Effector memory CD8-positive, alpha-beta T cell (primary cell): ENCODE data around the gene ZNF646.
A peak's percentile ranks its signal among the peaks of the same experiment; 100 is the strongest.

ENCODE experiments used
- ATAC-seq: fragments of 150-1000 bp; cut with Tn5 transposase; replicated peaks from 2 replicates; pipeline ENCODE4 v1.10.0; 2021; ENCODE audit warnings: mild to moderate bottlenecking, moderate library complexity
- DNase-seq, 3 experiments: peaks; one replicate each; pipeline ENCODE4 v3.0.0; 2021
- H3K27ac Mint-ChIP-seq, 2 donors: one replicate each; pipeline ENCODE4 v1.8.0; 2022; ENCODE audit warnings: mild to moderate bottlenecking in 2 of 2, mixed read lengths in 2 of 2, moderate library complexity in 2 of 2
- H3K27me3 Mint-ChIP-seq, 2 donors: one replicate each; pipeline ENCODE4 v1.8.0; 2022; ENCODE audit warnings: mixed read lengths in 2 of 2
- H3K36me3 Mint-ChIP-seq: one replicate; pipeline ENCODE4 v1.8.0; 2022; ENCODE audit warnings: mild to moderate bottlenecking, moderate library complexity, mixed read lengths; ENCODE audit not compliant: insufficient read depth
- H3K4me1 Mint-ChIP-seq, 2 donors: one replicate each; pipeline ENCODE4 v1.8.0; 2022; ENCODE audit warnings: low read depth in 2 of 2, mixed read lengths in 2 of 2
- H3K4me3 Mint-ChIP-seq, 2 donors: one replicate each; pipeline ENCODE4 v1.8.0; 2022; ENCODE audit warnings: mild to moderate bottlenecking in 2 of 2, mixed read lengths in 2 of 2, moderate library complexity in 2 of 2
- H3K9me3 Mint-ChIP-seq, 2 donors: one replicate each; pipeline ENCODE4 v1.8.0; 2022; ENCODE audit warnings: mixed read lengths in 2 of 2

ZNF646 gene

DNA sequence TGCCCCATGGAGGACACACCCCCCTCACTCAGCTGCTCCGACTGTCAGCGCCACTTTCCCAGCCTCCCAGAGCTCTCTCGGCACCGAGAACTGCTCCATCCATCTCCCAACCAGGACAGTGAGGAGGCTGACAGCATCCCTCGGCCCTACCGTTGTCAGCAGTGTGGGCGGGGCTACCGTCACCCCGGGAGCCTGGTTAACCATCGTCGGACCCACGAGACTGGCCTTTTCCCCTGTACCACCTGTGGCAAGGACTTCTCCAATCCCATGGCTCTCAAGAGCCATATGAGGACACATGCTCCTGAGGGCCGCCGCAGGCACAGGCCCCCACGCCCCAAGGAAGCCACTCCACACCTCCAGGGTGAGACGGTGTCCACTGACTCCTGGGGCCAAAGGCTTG is 2.1 kb downstream of the ZNF646 start:
- Mint-ChIP-seq H3K4me3 (no peak overlapping the region), H3K27me3 (no peaks in the 10 kb centered on the region), H3K4me1 (peaks cover 41 to 42% of the 10 kb centered on the region in 2 donors), H3K9me3 (no peaks in the 10 kb centered on the region), H3K27ac (no peak overlapping the region), H3K36me3 (peaks cover 44% of the 10 kb centered on the region)
- DNase-seq (no peak), ATAC-seq (no peak)

DNA sequence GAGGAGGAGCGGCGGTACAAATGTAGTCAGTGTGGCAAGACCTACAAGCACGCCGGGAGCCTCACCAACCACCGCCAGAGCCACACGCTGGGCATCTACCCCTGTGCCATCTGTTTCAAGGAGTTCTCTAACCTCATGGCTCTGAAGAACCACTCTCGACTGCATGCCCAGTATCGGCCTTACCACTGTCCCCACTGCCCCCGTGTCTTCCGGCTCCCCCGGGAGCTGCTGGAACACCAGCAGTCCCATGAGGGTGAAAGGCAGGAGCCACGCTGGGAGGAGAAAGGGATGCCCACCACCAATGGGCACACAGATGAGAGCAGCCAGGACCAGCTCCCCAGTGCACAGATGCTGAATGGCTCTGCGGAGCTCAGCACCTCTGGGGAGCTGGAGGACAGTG is 2.8 kb downstream of the ZNF646 start:
- Mint-ChIP-seq H3K27ac (peak overlapping the region in 1 of 2 donors; percentile 41), H3K9me3 (no peaks in the 10 kb centered on the region), H3K4me1 (peaks cover 36 to 37% of the 10 kb centered on the region in 2 donors), H3K27me3 (no peaks in the 10 kb centered on the region), H3K4me3 (no peak overlapping the region), H3K36me3 (peaks cover 48% of the 10 kb centered on the region)
- DNase-seq (no peak), ATAC-seq (no peak)

DNA sequence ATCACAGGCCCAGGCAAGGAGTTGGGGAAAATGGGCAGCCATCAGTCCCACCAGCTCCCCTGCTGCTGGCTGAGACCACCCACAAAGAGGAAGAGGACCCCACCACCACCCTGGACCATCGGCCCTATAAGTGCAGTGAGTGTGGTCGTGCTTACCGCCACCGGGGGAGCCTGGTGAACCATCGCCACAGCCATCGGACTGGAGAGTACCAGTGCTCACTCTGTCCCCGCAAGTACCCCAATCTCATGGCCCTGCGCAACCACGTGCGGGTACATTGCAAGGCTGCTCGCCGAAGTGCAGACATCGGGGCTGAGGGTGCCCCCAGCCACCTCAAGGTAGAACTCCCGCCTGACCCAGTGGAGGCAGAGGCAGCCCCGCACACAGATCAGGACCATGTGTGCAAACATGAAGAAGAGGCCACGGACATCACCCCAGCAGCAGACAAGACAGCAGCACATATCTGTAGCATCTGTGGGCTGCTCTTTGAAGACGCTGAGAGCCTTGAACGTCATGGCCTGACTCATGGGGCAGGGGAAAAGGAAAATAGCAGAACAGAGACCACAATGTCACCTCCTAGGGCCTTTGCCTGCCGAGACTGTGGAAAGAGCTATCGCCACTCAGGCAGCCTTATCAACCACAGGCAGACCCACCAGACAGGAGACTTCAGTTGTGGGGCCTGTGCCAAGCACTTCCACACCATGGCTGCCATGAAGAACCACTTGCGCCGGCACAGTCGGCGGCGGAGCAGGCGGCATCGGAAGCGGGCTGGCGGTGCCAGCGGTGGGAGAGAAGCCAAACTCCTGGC is 3.6 kb downstream of the ZNF646 start:
- Mint-ChIP-seq H3K4me1 (peaks cover 33 to 34% of the 10 kb centered on the region in 2 donors), H3K27me3 (no peaks in the 10 kb centered on the region), H3K9me3 (no peaks in the 10 kb centered on the region), H3K27ac (peak overlapping the region in 1 of 2 donors; percentile 41), H3K36me3 (peaks cover 44% of the 10 kb centered on the region), H3K4me3 (no peak overlapping the region)
- ATAC-seq (no peak), DNase-seq (no peak)

DNA sequence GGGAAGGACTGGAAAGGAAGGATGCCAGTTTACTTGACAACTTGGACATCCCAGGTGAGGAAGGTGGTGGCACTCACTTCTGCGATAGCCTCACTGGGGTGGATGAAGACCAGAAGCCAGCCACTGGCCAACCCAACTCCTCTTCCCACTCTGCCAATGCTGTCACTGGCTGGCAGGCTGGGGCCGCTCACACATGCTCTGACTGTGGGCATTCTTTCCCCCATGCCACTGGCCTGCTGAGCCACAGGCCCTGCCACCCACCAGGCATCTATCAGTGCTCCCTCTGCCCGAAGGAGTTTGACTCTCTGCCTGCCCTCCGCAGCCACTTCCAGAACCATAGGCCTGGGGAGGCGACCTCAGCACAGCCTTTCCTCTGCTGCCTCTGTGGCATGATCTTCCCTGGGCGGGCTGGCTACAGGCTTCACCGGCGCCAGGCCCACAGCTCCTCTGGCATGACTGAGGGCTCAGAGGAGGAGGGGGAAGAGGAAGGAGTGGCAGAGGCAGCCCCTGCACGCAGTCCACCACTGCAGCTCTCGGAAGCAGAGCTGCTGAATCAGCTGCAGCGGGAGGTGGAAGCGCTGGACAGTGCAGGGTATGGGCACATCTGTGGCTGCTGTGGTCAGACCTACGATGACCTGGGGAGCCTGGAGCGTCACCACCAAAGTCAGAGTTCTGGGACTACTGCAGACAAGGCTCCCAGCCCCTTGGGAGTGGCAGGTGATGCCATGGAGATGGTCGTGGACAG is 4.5 kb downstream of the ZNF646 start:
- H3K27ac Mint-ChIP-seq = peak overlapping the region in 1 of 2 donors; percentile 75
- H3K9me3 Mint-ChIP-seq = no peaks in the 10 kb centered on the region
- no peaks in the 10 kb centered on the region for H3K27me3 Mint-ChIP-seq
- no peak overlapping the region for H3K4me3 Mint-ChIP-seq
- no peak for DNase-seq
- no peak for ATAC-seq
- peaks cover 31 to 33% of the 10 kb centered on the region in 2 donors for H3K4me1 Mint-ChIP-seq
- H3K36me3 Mint-ChIP-seq = peaks cover 44% of the 10 kb centered on the region

DNA sequence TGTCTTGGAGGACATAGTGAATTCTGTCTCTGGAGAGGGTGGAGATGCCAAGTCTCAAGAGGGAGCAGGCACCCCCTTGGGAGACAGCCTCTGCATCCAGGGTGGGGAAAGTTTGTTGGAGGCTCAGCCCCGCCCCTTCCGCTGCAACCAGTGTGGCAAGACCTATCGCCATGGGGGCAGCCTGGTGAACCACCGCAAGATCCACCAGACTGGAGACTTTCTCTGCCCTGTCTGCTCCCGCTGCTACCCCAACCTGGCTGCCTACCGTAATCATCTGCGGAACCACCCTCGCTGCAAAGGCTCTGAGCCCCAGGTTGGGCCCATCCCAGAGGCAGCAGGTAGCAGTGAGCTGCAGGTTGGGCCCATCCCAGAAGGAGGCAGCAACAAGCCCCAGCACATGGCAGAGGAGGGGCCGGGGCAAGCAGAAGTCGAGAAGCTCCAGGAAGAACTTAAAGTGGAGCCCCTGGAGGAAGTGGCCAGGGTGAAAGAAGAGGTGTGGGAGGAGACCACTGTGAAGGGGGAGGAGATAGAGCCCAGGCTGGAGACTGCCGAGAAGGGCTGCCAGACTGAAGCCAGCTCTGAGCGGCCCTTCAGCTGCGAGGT is 5.2 kb downstream of the ZNF646 start:
- Mint-ChIP-seq H3K27me3 (no peaks in the 10 kb centered on the region), H3K4me1 (peaks cover 31 to 36% of the 10 kb centered on the region in 2 donors), H3K27ac (peak overlapping the region in 1 of 2 donors; percentile 75), H3K4me3 (no peak overlapping the region), H3K9me3 (no peaks in the 10 kb centered on the region), H3K36me3 (peaks cover 38% of the 10 kb centered on the region)
- ATAC-seq = no peak
- no peak for DNase-seq

DNA sequence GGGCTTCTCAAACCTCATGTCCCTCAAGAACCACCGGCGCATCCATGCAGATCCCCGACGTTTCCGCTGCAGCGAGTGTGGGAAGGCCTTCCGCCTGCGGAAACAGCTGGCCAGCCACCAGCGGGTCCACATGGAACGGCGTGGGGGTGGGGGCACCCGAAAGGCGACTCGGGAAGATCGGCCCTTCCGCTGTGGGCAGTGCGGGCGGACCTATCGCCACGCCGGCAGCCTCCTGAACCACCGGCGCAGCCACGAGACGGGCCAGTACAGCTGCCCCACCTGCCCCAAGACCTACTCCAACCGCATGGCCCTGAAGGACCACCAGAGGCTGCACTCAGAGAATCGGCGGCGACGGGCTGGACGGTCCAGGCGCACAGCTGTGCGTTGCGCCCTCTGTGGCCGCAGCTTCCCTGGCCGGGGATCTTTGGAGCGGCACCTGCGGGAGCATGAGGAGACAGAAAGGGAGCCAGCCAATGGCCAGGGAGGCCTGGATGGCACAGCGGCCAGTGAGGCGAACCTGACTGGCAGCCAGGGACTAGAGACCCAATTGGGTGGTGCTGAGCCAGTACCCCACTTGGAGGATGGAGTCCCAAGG is 5.9 kb downstream of the ZNF646 start:
- Mint-ChIP-seq H3K9me3 (no peaks in the 10 kb centered on the region), H3K4me3 (no peak overlapping the region), H3K4me1 (peaks cover 24 to 29% of the 10 kb centered on the region in 2 donors), H3K36me3 (peaks cover 34% of the 10 kb centered on the region), H3K27me3 (no peaks in the 10 kb centered on the region), H3K27ac (peak overlapping the region in 1 of 2 donors; percentile 58)
- no peak for ATAC-seq
- DNase-seq = no peak

DNA sequence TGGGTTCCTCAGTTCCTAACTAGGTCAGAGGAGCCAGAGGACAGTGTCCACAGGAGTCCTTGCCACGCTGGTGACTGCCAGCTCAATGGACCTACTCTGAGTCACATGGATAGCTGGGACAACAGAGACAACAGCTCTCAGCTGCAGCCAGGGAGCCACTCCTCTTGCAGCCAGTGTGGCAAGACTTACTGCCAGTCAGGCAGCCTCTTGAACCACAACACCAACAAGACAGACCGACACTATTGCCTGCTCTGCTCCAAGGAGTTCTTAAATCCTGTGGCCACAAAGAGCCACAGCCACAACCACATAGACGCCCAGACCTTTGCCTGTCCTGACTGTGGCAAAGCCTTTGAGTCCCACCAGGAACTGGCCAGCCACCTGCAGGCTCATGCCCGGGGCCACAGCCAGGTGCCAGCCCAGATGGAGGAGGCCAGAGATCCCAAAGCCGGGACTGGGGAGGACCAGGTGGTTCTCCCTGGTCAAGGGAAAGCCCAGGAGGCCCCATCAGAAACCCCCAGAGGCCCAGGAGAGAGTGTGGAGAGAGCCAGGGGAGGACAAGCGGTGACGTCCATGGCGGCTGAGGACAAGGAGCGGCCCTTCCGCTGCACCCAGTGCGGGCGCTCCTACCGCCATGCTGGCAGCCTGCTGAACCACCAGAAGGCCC is 6.7 kb downstream of the ZNF646 start:
- H3K4me1 Mint-ChIP-seq = peaks cover 25 to 32% of the 10 kb centered on the region in 2 donors
- no peaks in the 10 kb centered on the region for H3K27me3 Mint-ChIP-seq
- H3K27ac Mint-ChIP-seq = peak overlapping the region in 1 of 2 donors; percentile 66
- ATAC-seq (no peak), DNase-seq (no peak)
- no peak overlapping the region for H3K4me3 Mint-ChIP-seq
- H3K36me3 Mint-ChIP-seq = peaks cover 35% of the 10 kb centered on the region
- H3K9me3 Mint-ChIP-seq = no peaks in the 10 kb centered on the region

DNA sequence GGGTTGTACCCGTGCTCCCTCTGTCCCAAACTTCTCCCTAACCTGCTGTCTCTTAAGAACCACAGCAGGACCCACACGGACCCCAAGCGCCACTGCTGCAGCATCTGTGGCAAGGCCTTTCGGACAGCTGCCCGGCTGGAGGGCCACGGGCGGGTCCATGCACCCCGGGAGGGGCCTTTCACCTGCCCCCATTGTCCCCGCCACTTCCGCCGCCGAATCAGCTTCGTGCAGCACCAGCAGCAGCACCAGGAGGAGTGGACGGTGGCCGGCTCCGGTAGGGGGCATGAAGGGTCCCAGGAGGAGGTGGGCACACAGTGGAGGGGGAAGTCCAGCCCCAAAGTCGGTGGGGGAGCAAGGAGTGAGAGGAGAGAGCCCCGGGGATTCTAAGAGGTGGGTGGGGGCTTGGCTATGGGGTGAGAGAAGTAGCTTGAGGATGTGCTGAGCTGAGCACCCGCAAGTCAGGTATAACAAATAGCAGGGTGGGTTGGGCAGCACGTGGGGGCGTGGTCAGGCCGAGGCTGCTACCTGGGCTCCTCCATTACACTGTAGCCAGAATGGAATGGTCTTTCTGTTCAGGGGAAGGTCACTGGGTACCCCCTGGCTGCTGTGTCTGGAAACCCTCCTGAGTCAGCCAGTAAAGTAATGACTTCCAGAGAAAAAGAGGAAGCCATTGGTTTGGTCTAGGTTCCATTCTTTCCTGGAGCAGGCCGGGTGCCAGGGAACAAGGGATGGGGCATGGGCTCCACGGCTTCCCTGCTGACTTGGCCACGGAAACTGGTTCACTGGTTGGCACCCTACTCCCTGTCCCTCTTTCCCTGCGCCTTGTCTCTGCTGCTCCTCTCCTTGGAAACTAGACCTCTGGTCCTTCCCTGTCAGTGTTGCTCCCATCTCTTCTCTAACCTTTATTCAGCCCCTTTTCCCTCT is 7.5 kb downstream of the ZNF646 start:
- peak overlapping the region; percentile 27 to 52 for H3K27ac Mint-ChIP-seq
- no peak overlapping the region for H3K4me3 Mint-ChIP-seq
- ATAC-seq (no peak), DNase-seq (no peak)
- peaks cover 40% of the 10 kb centered on the region for H3K36me3 Mint-ChIP-seq
- no peaks in the 10 kb centered on the region for H3K27me3 Mint-ChIP-seq
- H3K4me1 Mint-ChIP-seq = peaks cover 25 to 37% of the 10 kb centered on the region in 2 donors
- no peaks in the 10 kb centered on the region for H3K9me3 Mint-ChIP-seq

DNA sequence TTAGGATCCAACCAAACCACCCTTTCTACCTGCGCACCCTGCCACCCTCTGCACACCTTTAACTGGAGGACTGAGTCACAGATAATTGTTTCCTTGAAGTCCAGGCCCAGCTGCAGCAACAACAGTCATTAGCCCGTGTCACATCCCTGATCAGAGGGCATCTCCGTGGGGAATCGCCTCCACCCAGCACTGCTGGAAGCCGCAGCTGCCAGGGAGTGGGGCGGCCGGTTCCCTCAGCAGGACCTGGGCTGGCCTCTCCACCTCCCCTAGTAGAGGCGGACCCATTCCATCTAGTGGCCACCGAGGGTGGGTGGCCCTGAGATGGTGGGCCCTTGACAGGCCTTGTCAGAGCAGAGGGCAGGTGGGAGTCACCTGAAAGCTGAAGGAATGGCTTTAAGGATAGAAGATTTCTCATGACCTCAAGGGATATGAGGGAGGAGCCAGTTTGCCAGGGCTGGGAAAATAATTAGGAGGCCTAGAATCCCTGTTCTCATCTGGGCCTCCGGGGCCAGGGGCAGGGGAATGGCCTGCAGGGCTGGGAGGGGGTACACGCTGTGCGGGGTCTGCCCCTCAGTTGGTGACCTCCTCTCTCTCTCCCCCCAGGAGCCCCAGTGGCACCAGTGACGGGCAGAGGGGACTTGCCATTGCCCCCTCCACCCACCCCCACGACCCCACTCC is 8.3 kb downstream of the ZNF646 start:
- H3K9me3 Mint-ChIP-seq = no peaks in the 10 kb centered on the region
- ATAC-seq (no peak), DNase-seq (no peak)
- H3K4me1 Mint-ChIP-seq = peaks cover 25 to 37% of the 10 kb centered on the region in 2 donors
- H3K27me3 Mint-ChIP-seq = no peaks in the 10 kb centered on the region
- peaks cover 36% of the 10 kb centered on the region for H3K36me3 Mint-ChIP-seq
- H3K27ac Mint-ChIP-seq = peak overlapping the region; percentile 27 to 52
- no peak overlapping the region for H3K4me3 Mint-ChIP-seq

DNA sequence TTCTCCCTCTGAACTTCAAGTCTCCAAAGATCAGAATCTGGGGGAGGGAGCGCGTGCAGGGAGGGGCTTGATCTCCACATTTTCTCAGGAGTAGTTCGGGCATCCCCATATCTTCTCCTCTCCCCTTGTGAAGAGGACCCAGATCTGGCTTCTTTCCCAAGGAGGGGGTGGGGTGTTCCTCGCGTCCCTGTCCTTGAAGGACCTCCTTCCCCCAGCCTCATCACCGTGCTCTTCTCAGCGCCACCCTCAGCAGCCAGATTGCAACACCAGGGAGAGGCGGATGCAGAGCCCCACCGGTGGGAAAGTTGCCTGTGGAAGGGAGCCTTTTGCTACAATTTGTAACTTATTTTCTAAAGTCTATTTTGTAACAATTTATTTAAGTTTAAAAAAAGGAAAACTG is 8.9 kb downstream of the ZNF646 start:
- peak overlapping the region in 1 of 2 donors; percentile 49 for H3K27ac Mint-ChIP-seq
- no peak overlapping the region for H3K4me3 Mint-ChIP-seq
- H3K9me3 Mint-ChIP-seq = no peaks in the 10 kb centered on the region
- peaks cover 21 to 32% of the 10 kb centered on the region in 2 donors for H3K4me1 Mint-ChIP-seq
- no peak for ATAC-seq
- H3K27me3 Mint-ChIP-seq = no peaks in the 10 kb centered on the region
- peaks cover 31% of the 10 kb centered on the region for H3K36me3 Mint-ChIP-seq
- no peak for DNase-seq

DNA sequence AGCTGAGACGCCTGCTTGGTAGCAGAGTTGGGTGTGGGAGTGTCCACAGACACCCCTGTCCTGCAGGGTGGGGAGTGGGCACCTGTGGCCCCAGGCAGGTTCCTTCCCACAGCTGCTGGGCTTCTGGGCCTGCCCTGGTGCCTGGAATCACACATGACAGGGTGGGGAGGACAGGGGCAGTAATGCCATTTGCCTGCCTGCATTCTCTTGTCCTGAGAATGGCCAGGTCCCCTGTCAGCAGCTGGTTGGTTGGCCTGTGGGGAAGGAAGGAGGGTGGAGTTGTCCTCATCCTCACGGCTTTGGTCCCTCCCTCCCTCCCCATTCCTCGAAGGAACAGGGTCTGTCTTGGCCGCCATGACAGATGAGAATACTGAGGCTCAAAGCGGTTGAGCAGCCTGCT is 9.3 kb downstream of the ZNF646 start:
- Mint-ChIP-seq H3K4me1 (peaks cover 17 to 31% of the 10 kb centered on the region in 2 donors), H3K27ac (peak overlapping the region in 1 of 2 donors; percentile 49), H3K9me3 (no peaks in the 10 kb centered on the region), H3K4me3 (no peak overlapping the region), H3K27me3 (no peaks in the 10 kb centered on the region), H3K36me3 (peaks cover 27% of the 10 kb centered on the region)
- DNase-seq (no peak), ATAC-seq (no peak)

DNA sequence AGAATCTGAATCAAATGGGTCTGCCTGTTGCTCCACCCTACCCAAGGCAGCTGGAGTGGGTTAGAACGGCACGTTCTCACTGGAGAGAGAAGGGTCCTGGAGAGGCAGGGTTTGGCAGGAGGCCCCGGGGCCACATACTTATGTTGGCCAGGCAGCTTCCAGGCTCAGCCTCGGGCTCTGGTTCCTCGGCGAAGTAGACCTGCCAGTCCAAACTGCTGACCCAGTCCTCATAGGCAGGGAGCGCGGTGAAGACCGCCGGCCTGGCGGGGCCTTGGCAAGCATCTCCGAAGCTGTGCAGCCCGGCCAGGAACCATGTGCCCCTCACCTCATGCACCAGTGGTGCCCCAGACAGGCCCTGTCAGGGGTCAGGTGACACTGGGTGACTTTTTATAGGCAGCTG is 9.8 kb downstream of the ZNF646 start:
- H3K9me3 Mint-ChIP-seq = no peaks in the 10 kb centered on the region
- DNase-seq (no peak), ATAC-seq (no peak)
- peaks cover 27% of the 10 kb centered on the region for H3K36me3 Mint-ChIP-seq
- no peaks in the 10 kb centered on the region for H3K27me3 Mint-ChIP-seq
- no peak overlapping the region for H3K27ac Mint-ChIP-seq
- peaks cover 15 to 27% of the 10 kb centered on the region in 2 donors for H3K4me1 Mint-ChIP-seq
- no peak overlapping the region for H3K4me3 Mint-ChIP-seq
